Tongue (tissue), 3 donors: Measurements from ENCODE around the gene CEP19. TPM values are rescaled to one million over a fixed set of nuclear protein-coding genes. Genes with fewer than 3 reads are reported as not detected.

ENCODE experiments used
- DNase-seq: peaks from one replicate; pipeline ENCODE4 v3.0.0-alpha.2; 2015
- small RNA-seq: library from RNA; depleted of rRNA; stranded (forward); fragments of <200 nt; gene quantifications from one replicate; pipeline ENCODE3, GENCODE V24; 2014; ENCODE audit warnings: low replicate concordance
- total RNA-seq: library from RNA; depleted of rRNA; stranded (reverse); fragments of >200 nt; gene quantifications from one replicate; pipeline ENCODE4 v1.2.3, GENCODE V29; 2014

CEP19 gene
- total RNA-seq, 1 donor from 2014 or later = 2.6 TPM

- no peak for DNase-seq
These were observed 49.1 kb downstream of the CEP19 start for GRCh38 chr3:196662711-196663571.

- DNase-seq = peak; percentile 17
These were observed 50.0 kb downstream of the CEP19 start for GRCh38 chr3:196662033-196662432.

- DNase-seq = peak; percentile 14
These were observed 50.6 kb downstream of the CEP19 start for GRCh38 chr3:196661400-196661799.

GRCh38 chr3:196660381-196661166 lies 51.5 kb downstream of the CEP19 start:
- no peak for DNase-seq

GRCh38 chr3:196659901-196660351 lies 52.1 kb downstream of the CEP19 start:
- no peak for DNase-seq

Small RNAs within 50 kb of the gene (small RNA-seq; reads per million reads assigned to genes)
- not detected for gene RNU4-89P
- not detected for gene RNU6-646P

Other genes starting within 250 kb of the CEP19 start
- 18.8 TPM for gene RNF168, start 208.5 kb downstream of the CEP19 start, total RNA-seq
- 19.6 TPM for gene SMCO1, start 196.9 kb downstream of the CEP19 start, total RNA-seq
- gene WDR53, start 143.7 kb downstream of the CEP19 start, total RNA-seq = 6.2 TPM
- 16.0 TPM for gene FBXO45, start 143.6 kb downstream of the CEP19 start, total RNA-seq
- 3.9 TPM for gene NRROS, start 72.6 kb downstream of the CEP19 start, total RNA-seq
- 35.1 TPM for gene PIGX, start 127 bp upstream of the CEP19 start, total RNA-seq
- 50.9 TPM for gene PAK2, start 27.6 kb upstream of the CEP19 start, total RNA-seq
- 81.4 TPM for gene SENP5, start 155.7 kb upstream of the CEP19 start, total RNA-seq
- 45.7 TPM for gene NCBP2, start 230.3 kb upstream of the CEP19 start, total RNA-seq